Measurements from ENCODE around the gene COL6A2.

The COL6A2 gene

DNA sequence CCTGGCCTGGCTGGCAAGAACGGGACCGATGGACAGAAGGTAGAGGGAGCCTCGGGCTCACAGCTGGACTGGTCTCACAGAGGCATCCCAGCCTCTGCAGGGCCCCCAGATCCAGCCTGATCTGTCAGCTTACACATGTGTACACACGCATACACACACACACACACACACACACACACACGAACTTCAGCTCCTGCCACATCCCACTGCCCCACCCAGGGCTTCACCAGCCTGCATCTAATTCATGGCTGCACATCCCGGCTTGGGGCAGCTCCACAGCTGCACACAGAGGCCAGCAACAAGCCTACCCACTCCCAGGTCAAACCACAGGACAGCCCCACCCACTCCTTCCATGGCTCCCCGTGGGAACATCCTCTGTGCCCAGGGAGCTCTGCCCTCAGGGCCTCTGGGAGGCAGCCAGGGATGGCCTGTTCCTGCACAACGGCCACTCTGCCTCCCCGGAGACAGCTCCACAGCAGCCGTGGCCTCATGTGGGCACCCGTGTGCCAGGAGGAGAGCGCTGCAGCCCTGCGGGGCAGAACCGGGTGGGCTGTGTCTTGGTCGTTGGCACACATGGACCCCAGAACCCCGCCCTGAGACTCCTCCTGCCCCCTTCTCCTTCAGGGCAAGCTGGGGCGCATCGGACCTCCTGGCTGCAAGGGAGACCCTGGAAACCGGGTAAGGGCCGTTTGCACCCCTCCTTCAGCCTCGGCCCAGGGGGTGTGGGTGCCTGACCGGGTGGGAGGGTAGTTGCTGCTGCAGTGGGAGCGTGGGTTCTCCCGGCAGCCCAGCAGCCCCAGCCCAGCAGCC lies 19.1 kb downstream of the COL6A2 start:
- TF ChIP-seq, protein P1, sequence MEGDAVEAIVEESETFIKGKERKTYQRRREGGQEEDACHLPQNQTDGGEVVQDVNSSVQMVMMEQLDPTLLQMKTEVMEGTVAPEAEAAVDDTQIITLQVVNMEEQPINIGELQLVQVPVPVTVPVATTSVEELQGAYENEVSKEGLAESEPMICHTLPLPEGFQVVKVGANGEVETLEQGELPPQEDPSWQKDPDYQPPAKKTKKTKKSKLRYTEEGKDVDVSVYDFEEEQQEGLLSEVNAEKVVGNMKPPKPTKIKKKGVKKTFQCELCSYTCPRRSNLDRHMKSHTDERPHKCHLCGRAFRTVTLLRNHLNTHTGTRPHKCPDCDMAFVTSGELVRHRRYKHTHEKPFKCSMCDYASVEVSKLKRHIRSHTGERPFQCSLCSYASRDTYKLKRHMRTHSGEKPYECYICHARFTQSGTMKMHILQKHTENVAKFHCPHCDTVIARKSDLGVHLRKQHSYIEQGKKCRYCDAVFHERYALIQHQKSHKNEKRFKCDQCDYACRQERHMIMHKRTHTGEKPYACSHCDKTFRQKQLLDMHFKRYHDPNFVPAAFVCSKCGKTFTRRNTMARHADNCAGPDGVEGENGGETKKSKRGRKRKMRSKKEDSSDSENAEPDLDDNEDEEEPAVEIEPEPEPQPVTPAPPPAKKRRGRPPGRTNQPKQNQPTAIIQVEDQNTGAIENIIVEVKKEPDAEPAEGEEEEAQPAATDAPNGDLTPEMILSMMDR (IDR thresholded peaks at IDR 0.05; ENCODE audit: insufficient read depth, low read depth, low read length, missing control alignments), result no peak
- DNase-seq (ENCODE audit: low read depth), result no peak
- no peak overlapping the region for H3K4me3 ChIP-seq (ENCODE audit: low read depth, low read length)

DNA sequence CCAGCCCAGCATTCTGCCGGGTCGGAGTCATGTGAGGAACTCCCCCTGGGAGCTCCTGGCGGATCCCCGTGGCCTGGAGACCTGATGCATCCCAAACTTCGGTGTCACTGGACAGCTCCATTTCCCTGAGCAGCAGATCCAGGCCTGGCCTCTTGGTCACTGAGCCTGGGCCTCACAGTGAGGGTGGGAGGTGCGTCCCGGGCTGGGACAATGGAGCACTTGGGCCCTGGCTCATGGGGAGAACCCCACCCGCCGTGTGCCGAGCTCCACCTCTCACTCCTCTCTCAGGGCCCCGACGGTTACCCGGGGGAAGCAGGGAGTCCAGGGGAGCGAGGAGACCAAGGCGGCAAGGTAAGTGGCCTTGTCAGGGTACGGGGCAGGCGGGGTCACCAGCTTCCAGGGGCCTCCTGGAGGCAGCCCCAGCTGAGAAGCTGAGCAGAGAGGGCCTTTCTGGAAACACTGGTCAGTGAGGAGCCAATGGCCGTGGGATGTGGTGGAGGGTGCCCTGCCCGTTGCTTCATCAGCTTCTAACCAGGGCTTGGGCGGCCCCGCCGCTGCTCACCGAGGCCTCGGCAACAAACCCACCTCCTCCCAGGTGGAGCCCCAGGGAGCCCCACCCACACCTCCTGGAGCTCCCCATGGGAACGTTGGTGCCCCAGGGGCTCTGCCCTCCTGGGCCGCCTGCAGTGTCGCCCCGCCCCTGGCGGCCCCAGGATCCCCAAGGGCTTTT lies 19.8 kb downstream of the COL6A2 start:
- H3K4me3 ChIP-seq (ENCODE audit: low read depth, low read length), result no peak overlapping the region
- TF ChIP-seq, protein P1 (IDR thresholded peaks at IDR 0.05; ENCODE audit: insufficient read depth, low read depth, low read length, missing control alignments), result no peak
- DNase-seq (ENCODE audit: low read depth), result no peak

DNA sequence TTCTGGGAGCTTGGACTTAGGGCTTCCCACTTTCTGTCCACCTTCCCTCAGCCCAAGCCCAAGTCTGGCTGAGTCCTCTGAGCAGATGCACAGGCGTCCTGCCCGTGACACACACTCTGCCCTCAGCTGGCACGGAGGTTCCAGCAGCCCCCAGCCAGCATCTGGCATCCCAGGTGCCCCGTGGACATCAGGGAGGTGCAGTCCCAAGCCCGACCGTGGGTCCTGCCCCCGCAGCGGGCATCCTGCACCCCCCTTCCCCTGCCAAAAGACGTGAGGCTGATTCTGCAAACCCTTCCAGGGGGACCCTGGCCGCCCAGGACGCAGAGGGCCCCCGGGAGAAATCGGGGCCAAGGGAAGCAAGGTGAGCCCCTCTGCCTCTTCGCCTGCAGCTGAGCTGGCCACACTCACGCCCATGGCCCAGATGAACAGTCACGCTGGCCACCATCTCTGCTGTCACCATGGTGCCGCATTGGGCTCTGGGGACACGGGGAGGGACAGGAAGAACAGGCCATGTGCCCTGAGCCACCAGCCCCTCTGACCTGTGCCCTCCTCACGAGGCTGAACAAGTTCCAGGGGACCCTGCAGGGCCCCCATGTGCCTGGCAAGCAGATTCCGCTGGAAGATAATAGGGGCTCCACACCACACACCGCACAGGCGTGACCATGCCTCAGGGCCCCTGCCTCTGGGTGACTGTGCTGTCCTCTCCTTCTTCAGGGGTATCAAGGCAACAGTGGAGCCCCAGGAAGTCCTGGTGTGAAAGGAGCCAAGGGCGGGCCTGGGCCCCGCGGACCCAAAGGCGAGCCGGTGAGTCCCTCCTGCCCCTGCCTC lies 20.6 kb downstream of the COL6A2 start:
- TF ChIP-seq, protein P1 (IDR thresholded peaks at IDR 0.05; ENCODE audit: insufficient read depth, low read depth, low read length, missing control alignments), result no peak
- no peak for DNase-seq (ENCODE audit: low read depth)
- H3K4me3 ChIP-seq (ENCODE audit: low read depth, low read length), result no peak overlapping the region

DNA sequence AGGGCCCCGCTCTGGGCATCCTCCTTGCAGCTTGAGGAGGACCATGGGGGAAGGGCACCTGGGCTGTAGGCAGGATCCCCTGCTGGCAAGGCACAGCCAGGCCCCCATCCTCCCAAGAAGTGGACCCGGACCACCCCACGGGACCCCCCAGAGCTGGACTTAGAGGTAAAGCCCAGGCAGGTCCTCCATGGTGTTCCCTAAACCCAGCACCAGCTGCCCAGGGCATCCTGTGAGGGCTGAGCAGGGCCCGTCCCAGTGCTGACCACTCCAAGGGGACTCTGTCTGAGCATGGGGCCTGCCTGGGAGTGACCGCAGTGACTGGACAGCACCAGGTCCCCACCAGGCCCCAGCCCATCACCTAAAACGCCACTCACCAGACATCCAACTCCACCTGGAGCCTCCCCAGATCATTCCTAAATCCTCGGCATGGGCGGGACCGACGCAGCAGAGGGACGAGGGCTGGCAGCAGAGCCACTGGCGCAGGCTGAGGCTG lies 21.3 kb downstream of the COL6A2 start:
- TF ChIP-seq, protein P1 (IDR thresholded peaks at IDR 0.05; ENCODE audit: insufficient read depth, low read depth, low read length, missing control alignments), result no peak
- DNase-seq (ENCODE audit: low read depth), result no peak
- no peak overlapping the region for H3K4me3 ChIP-seq (ENCODE audit: low read depth, low read length)

DNA sequence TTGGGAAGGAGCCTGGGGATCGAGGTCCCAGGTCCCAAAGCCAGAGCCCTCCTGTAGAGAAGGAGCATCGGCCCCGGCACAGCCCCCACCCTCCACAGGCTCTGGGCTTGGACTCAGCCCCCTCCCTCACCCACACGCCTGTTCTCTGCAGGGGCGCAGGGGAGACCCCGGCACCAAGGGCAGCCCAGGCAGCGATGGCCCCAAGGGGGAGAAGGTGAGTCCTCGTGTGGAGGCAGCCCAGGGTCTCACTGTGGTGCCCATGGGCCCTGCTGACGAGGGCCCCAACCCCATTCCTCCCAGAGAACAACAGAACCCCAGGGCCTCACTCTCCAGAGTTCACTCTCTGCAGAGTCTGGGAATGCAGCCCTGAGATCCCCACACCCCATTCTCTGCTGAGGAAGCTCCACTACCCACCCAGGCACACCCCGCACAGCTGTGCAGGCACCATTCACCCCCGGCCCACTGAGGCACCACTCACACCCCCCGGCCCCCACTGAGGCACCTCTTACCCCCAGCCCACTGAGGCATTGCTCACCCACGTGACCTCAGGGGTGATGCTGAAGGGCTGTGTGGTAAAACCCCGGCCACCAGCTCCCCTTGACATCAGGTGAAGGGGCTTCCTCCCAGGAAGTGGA lies 21.8 kb downstream of the COL6A2 start:
- TF ChIP-seq, protein P1 (IDR thresholded peaks at IDR 0.05; ENCODE audit: insufficient read depth, low read depth, low read length, missing control alignments), result no peak
- H3K4me3 ChIP-seq (ENCODE audit: low read depth, low read length), result no peak overlapping the region
- DNase-seq (ENCODE audit: low read depth), result no peak

Measured in GM12865 (cell line).